Activated CD8-positive, alpha-beta memory T cell treated with anti-CD3 and anti-CD28 coated beads for 24 hours (primary cell): ENCODE results near the gene RIMKLB.

Source experiments
- DNase-seq: peaks from one replicate; pipeline ENCODE4 v3.0.0-alpha.2; 2020

Gene RIMKLB, protein sequence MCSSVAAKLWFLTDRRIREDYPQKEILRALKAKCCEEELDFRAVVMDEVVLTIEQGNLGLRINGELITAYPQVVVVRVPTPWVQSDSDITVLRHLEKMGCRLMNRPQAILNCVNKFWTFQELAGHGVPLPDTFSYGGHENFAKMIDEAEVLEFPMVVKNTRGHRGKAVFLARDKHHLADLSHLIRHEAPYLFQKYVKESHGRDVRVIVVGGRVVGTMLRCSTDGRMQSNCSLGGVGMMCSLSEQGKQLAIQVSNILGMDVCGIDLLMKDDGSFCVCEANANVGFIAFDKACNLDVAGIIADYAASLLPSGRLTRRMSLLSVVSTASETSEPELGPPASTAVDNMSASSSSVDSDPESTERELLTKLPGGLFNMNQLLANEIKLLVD

GRCh38 chr12:8697476-8698131 lies at the start of gene RIMKLB:
Gene RIMKLB (plus strand): TSS chr12:8697991. CDS start chr12:8713867, 15,876 bp downstream.
- no peak for DNase-seq

GRCh38 chr12:8648576-8649205 lies 49.1 kb upstream of the RIMKLB start:
- DNase-seq: peak; percentile 83

DNA sequence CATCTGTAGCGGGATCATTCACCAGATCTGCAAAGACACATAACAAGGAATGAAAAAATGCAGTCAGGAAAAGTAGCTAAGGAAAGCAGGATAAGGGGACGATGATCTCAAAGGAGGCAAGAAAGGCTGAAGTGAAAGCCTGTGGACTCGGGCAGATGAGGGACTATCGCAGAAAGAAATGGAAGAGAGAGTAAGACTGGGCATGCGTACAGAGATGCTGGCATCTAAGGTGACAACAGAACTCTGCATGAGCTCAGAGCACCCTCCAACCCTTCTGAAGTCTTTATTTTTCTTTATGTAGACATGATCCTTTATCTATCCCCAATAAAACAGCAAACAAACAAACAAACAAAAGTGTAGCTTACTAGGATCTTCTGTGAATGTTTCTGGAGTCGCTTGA lies 42.4 kb upstream of the RIMKLB start:
- no peak for DNase-seq

DNA sequence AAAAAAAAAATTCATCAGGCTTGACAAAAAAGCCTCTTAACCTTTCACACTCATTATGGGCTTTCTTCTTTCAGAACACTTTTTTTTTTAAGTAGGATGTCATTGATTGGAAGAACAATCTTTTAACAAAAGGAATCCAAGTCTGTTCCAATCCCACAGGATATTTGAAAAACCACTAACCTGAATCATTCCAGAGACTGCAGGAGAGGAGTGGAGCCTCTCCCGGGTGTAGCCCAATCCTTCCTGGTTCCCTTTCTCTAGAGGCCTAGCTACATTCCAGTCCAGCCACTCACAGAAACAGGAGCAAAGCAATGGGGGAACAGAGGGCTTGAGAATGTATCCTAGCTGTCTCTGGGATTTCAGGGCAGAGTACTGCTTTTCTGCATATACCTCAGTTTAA lies 39.4 kb upstream of the RIMKLB start:
- no peak for DNase-seq

DNA sequence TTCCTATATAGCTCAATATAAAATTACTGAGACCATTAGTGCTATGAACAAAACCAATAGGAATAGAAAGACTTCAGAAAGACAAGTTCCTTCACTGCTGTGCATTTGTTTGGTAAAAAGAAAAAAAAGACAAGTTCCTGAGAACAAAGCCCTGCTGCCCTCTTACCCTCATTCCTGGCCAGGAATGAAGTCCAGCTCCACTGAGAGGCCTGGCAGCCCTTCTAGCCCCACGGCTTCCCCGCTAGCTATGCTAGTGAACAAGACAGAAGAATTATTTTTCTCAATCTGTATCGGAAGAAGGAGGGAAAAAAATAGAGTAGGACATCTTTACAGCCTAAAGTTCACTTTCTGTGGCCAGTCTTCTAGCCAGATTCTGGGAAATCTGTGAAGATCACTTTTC lies 36.8 kb upstream of the RIMKLB start:
- no peak for DNase-seq

DNA sequence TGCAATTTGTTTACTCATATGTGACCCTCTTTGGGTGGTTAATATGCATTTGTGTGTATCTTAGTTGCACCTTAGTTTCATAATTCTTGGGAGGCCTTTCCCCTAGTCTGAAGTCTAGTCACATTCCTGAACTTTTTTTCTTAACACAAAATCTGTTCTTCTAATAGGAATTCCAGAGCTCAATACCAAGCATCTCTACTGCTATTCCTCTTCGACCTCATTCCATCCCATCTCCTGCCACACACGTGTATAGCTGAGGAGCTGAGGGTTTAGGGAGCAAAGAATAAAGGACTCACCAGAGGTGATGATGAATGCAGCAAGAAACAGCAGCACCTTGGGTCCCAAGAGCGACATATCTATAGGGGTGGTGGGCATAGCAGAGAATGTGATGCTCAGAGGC lies 36.0 kb upstream of the RIMKLB start:
- DNase-seq: no peak

DNA sequence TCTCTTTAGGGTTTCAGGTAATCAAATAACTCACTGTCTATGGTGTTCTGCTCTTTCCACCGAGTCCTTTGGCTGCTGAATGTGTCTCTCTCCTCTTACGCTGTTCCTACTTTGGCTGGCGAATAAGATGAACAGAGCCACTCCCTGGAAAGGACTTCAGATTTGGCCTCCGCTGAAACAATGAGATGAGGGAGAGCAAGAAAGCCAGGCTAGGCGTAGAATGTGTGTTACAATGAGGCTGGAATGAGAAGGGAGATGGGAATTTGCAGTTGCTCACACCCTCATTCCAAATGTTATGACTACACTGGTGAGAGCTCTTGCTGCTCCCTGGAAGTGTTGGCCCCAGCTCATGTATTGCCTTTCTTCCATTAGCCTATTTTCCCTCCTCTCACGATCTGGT lies 35.2 kb upstream of the RIMKLB start, which contains the start of gene MFAP5:
Gene MFAP5 (minus strand): TSS at position 234 of the 400 bp plus-strand sequence. CDS start 722 bp downstream, outside the sequence.
- no peak for DNase-seq

DNA sequence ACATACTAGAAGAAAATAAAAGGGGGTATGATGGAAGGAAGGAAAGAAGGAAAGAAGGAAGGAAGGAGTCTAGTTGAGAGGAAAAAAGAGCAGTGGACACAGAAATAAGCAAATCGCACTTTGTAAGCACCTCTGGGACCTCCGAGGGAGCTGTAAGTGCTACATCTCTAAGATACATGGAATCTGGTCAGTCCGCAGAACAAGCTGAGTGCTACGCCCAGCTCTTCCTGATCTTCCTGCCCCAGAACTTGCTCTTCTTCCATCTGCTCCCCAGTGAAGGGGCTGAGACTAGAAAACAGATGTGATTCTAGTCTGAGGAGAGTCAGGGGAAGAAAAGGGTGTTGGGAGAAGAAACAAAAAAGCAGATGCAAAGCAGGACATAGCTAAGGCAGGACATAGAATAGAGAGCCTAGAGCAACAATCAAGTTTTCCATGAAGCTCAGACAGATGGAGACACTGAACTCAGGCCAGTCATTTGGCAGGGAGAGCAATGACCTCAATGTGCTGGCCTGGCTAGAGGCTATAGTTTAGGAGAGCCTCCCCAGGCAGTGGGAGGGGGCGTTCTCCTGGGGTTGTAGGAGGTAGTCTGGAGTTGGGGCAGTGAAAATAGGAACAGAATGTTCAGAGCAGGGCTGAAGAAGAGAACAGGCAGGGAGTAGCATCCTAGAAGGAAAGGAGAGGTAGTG lies 33.4 kb upstream of the RIMKLB start:
- no peak for DNase-seq

DNA sequence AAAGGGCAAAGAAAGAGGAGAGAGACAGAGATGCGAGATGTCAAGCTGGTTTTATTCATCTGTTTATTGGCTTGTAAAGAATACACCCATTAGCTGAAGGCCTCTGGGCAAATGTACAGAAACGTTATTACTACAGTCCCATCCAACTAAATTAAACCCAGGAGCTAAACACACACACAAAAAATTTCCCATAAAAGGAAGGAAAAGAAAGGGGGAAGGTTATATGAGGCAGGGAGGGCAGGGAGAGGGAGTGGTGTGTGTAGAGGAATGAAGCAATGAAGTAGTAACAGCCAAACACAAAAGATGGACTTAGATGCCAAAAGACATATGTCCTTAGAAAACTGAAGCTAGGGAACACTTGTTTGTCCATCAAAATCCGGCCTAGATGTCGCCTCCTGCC lies 32.0 kb upstream of the RIMKLB start:
- no peak for DNase-seq

DNA sequence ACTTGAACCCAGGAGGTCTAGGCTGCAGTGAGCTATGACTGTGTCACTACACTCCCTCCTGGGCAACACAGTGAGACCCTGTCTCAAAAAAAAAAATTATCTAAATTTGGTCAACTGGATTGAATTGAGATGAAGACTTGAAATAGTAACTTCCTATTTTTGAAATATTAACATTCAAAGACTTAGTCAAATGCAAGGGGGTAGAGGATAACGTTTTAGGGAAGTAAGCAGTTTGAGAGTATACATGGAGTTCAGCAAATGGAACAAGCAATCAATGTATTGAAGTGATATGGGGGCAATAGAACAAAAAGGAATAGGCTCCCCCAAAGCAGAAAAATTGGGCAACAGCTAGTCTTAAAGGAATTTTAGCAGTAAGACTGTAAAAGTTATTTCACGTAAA lies 30.5 kb upstream of the RIMKLB start:
- no peak for DNase-seq

- DNase-seq: no peak
These were observed 29.4 kb upstream of the RIMKLB start for GRCh38 chr12:8668441-8668840.

DNA sequence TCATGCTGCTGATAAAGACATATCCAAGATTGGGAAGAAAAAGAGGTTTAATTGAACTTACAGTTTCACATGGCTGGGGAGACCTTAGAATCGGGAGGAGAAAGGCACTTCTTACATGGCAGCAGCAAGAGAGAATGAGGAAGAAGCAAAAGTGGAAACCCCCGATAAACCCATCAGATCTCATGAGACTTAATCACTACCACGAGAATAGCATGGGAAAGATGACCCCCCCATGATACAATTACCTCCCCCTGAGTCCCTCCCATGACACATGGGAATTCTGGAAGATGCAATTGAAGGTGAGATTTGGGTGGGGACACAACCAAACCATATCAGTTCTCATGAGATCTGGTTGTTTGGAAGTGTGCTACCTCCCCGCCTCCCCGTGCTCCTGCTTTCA lies 25.4 kb upstream of the RIMKLB start:
- DNase-seq: no peak

GRCh38 chr12:8675591-8676036 lies 22.2 kb upstream of the RIMKLB start:
- no peak for DNase-seq

DNA sequence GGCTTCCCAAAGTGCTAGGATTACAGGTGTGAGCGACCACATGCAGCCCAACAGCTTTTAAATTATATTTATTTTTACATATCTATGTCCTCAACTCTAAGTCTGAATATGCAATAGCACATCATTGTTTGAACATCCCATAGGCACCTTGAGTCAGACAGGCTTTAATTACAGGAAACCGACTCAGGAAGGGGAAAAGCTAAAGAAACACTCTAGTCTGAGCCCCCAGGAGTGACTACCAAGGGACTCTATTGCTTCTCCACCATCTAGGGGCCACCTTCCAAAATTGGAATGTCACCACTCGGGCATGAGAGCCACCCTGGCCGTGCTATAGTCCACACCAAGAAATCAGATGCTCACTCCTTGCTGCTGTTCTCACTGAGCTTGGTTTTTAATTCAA lies 21.1 kb upstream of the RIMKLB start:
- DNase-seq: no peak

- no peak for DNase-seq
These were observed 20.4 kb upstream of the RIMKLB start for GRCh38 chr12:8677362-8677761.

DNA sequence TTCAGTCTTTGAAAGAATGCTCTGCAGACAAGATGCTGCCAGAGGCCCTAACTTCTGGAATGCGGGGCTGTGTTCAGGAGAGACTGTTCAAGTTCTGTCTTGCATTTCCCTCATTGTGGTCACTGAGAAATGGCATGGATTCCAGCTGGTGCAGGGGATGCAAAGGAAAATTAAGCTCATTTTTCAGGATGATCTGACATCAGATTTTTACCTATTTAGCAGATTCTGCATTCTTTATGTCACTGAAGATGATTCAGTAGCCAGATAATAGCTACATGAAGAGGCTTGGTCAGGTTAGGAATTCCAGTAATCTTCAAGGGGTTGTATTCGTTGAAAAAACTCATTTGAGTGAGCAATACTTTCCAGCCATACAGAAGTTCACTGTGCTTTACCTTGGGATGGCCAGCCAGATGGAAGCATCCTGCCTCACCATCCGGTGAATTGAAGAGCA lies 19.1 kb upstream of the RIMKLB start:
- no peak for DNase-seq

DNA sequence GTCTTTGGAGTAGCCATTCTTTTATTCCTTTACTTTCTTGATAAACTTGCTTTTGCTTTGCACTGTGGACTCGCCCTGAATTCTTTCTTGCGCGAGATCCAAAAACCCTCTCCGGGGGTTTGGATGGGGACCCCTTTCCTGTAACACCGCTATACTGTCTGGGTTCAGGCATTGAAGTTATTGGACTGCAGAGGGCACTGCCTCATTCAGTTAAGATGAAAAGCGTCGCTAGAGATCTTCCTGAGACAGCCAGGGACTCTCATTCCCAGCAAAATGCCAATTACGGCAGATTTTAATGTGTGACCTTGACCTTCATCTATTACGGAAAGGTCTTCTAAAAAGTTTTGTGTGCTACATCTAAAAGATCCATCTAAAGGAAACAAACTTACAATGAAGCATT lies 17.3 kb upstream of the RIMKLB start:
- DNase-seq: no peak

DNA sequence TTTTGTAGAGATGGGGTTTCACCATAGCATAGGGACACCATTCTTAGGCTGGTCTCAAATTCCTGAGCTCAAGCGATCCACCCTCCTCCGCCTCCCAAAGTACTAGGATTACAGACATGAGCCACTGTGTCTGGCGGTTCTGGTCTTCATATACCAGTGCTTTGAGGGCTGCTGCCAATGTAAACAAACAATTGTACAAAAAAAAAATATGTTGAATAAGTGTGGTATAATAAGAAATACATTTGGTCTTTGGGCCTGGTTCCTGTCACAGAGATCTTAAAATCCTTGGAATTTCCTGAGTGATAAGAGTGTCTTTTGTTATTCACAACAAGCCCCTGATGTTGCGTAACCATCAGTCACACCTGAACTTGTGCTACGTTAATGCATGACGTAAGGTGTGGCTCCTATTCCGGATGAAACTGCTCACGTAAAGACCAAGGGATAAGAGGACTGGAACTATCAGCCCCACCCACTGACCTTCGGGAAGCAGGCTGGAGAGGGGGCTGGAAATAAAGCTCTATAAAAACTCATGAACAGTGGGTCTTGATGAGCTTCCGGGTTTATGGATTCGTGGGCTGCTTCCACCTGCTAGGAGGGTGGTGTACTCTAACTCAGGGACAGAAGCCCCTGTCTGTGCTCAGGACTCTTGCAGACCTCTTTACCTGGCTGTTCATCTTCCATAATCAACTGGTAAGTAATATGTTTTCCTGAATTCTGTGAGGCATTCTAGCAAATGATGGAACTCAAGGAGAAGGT lies 16.5 kb upstream of the RIMKLB start:
- no peak for DNase-seq

DNA sequence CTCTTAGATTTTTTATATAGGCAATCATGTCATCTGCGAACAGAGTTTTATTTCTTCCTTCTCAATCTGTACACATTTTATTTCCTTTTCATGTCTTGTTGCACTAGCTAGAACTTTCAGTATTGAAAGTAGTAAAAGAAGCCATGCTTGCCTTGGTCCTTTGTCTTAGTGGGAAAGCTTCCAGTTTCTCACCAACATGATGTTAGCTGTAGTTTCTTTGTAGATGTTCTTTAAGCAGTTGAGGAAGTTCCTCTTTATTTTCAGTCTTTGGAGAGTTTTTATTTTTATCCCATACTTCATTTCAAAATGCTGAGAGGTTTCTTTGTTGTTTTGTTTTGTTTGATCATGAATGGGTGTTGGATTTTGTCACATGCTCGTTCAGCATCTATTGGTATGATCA lies 12.7 kb upstream of the RIMKLB start:
- DNase-seq: no peak

DNA sequence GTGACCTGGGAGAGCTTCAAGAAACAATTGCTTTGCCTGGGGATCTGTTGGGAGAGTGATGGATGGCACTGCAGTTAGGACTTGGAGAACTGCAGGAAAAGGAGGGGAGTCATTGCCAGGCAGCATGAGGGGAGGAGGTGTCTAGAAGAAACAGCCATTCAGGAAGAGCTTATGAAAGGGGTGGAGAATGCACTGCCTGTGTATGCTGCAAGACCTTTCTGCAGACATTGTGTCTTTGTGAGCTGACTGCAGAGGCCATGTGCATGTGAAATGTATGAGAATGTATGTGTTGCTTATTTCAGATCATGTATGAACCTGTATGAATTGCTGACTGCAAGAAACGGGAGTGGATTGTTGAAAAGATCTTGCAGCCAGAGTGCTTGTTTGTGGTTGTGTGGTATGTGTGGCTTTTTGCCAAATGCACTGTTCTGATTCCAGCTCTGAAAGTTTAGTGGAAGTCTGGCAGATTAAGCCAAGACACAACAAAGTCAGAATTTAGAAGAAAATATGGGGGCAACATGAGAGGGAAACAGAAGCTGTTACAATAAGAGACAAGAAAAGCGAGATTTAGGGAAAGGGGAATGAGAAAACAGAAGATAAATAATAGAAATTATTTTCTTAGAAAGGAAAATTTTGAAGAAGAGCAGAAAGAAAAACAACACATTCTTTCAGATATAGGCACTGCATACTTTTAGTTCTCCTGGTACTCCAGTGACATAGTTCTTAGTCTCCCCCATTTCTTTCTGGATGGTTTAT lies 9.8 kb upstream of the RIMKLB start:
- no peak for DNase-seq

- no peak for DNase-seq
These were observed 8.1 kb upstream of the RIMKLB start for GRCh38 chr12:8689681-8690080.

DNA sequence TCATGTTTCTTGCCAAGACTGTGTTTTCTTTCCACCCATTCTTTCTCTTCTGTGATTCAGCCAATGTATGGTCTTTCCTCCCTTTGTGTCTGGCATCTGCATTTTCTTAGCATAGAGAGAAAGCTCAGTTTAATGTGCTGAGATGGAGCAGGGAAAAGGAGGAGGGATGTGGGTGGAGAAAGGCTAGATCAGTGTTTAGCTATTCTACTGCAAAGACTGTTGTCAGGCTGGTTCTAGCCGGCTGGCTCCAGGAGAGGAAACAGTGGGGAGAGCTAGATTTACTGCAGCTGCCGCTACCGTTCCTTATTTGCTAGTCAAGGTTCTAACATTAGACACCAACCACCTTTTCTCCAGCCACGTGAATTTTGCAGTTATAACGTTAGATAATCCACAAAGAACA lies 5.2 kb upstream of the RIMKLB start:
- no peak for DNase-seq
